Duodenal mucosa (tissue), 2 donors: Measurements from ENCODE around the gene RSBN1L.
"Not testable (repeated sequence)": the region's sequence is repeated elsewhere in the genome, so short reads cannot be mapped to it uniquely, and the experiment has no call there.

Source experiments
- H3K27ac ChIP-seq: one replicate; pipeline ENCODE4 v1.7.0; 2013; ENCODE audit warnings: low read depth, low read length
- H3K27me3 ChIP-seq, 2 donors: one replicate each; pipeline ENCODE4 v1.7.0; 2013; ENCODE audit warnings: low read length in 2 of 2, control low read depth in 1 of 2; ENCODE audit not compliant: insufficient read depth in 2 of 2, control insufficient read depth in 1 of 2
- H3K36me3 ChIP-seq, 2 donors: one replicate each; pipeline ENCODE4 v1.7.0; 2013; ENCODE audit warnings: low read length in 2 of 2, control low read depth in 1 of 2; ENCODE audit not compliant: insufficient read depth in 2 of 2, control insufficient read depth in 1 of 2
- H3K4me1 ChIP-seq, 2 donors: one replicate each; pipeline ENCODE4 v1.7.0; 2013; ENCODE audit warnings: low read length in 2 of 2, control low read depth in 1 of 2; ENCODE audit not compliant: insufficient read depth in 2 of 2, control insufficient read depth in 1 of 2
- H3K4me3 ChIP-seq, 2 donors: one replicate each; pipeline ENCODE4 v1.7.0; 2013; ENCODE audit warnings: low read length in 2 of 2, low read depth in 1 of 2
- H3K9ac ChIP-seq, 2 donors: one replicate each; pipeline ENCODE4 v1.7.0; 2013; ENCODE audit warnings: low read length in 2 of 2, low read depth in 1 of 2
- H3K9me3 ChIP-seq, 2 donors: one replicate each; pipeline ENCODE4 v1.7.0; 2013; ENCODE audit warnings: low read length in 2 of 2, control low read depth in 1 of 2; ENCODE audit not compliant: control insufficient read depth in 1 of 2

The RSBN1L gene

GRCh38 chr7:77699056-77699455 is 2.8 kb downstream of the RSBN1L start:
- no peaks in the 10 kb centered on the region for H3K36me3 ChIP-seq
- no peaks in the 10 kb centered on the region for H3K9me3 ChIP-seq
- peak overlapping the region; percentile 4 to 98 for H3K9ac ChIP-seq
- H3K4me1 ChIP-seq = peaks cover 24 to 35% of the 10 kb centered on the region in 2 donors
- H3K27me3 ChIP-seq = no peaks in the 10 kb centered on the region
- H3K4me3 ChIP-seq = peak overlapping the region; percentile 35 to 99
- H3K27ac ChIP-seq = no peak overlapping the region

DNA sequence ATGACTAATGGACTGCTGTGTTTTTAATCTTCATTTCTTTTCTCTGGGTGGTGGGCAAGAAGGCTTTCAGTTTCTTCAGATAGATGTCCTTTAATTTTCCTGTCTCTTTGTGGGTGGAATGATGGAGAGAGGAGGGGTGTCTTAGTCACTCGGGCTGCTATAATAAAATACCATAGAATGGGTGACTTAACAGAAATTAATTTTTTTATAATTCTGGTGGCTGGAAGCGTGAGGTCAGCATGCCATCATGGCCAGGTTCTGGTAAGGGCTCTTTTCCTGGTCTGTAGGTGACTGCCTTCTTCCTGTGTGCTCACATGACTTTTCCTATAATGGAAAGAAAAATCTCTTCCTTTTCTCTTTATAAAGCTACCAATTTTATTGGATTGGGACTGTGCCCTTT is 6.3 kb downstream of the RSBN1L start:
- Histone ChIP-seq H3K9me3 (no peaks in the 10 kb centered on the region), H3K9ac (no peak overlapping the region), H3K27me3 (no peaks in the 10 kb centered on the region), H3K36me3 (peaks cover 0 to 3% of the 10 kb centered on the region in 2 donors), H3K27ac (no peak overlapping the region), H3K4me1 (peaks cover 24 to 31% of the 10 kb centered on the region in 2 donors), H3K4me3 (no peak overlapping the region)

GRCh38 chr7:77702968-77703472 is 6.8 kb downstream of the RSBN1L start:
- Histone ChIP-seq H3K9ac (no peak overlapping the region), H3K27me3 (no peaks in the 10 kb centered on the region), H3K4me1 (peaks cover 24 to 28% of the 10 kb centered on the region in 2 donors), H3K36me3 (peaks cover 0 to 3% of the 10 kb centered on the region in 2 donors), H3K9me3 (no peaks in the 10 kb centered on the region), H3K4me3 (no peak overlapping the region), H3K27ac (no peak overlapping the region)

DNA sequence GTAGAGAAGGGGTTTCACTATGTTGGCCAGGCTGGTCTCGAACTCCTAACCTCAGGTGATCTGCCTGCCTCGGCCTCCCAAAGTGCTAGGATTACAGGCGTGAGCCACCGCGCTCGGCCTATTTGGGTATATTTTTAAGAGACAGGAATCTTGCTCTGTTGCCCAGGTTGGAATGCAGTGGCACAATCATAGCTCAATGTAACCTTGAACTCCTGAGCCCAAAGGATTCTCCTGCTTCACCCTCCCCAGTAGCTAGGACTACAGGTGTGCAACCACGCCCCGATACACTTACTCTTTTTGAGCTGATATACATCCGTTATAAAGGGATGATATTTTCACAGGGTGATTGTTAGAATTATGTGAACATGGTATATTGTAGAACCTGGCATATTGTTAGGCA is 7.4 kb downstream of the RSBN1L start:
- H3K9me3 ChIP-seq, H3K36me3 ChIP-seq, H3K27me3 ChIP-seq, H3K27ac ChIP-seq, H3K4me3 ChIP-seq, H3K9ac ChIP-seq: not testable (repeated sequence)
- peaks cover 20 to 24% of the 10 kb centered on the region in 2 donors for H3K4me1 ChIP-seq

DNA sequence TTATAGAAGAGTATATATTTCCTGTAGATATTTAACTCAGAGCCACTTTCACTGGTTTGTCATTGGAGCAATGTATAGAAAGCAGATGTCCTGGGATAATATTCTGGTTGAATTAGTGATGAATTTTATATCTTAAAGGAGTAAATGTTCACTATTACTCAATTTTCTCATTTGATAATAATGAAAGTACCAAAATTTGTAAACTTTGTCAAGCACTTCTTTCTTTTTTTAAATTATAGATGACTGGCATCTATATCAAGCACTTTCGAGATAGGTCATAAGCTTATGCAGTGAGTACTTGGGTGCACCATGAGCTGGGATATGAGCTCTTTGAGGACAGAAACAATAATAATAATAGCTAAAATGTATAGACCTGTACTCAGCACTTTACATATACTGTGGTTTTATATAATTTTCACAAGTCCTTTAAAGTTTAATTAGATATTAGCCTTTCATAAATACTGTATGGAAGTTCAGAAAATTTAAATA is 11.3 kb downstream of the RSBN1L start:
- peaks cover 6 to 7% of the 10 kb centered on the region in 2 donors for H3K4me1 ChIP-seq
- H3K9ac ChIP-seq = no peak overlapping the region
- H3K27ac ChIP-seq = no peak overlapping the region
- H3K36me3 ChIP-seq = peaks cover 0 to 3% of the 10 kb centered on the region in 2 donors
- no peak overlapping the region for H3K4me3 ChIP-seq
- no peaks in the 10 kb centered on the region for H3K27me3 ChIP-seq
- no peaks in the 10 kb centered on the region for H3K9me3 ChIP-seq

DNA sequence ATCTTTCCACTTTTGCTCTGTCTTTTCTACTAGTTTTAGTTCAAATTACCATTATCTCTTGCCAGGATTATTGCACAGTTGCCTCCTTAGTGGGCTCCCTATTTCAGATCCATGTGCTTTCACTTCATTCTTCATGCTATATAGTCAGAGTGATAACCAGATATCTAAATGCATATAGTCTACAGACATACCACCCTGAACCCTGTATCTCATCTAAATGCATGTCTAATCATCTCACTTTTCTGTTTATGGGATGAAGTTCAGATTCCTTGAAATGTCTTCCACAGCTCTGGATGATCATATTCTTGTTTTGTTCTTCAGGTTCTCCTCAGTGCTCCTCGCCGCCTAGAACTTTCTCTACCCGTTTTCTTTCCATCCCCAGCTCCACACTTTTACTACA is 13.8 kb downstream of the RSBN1L start:
- no peak overlapping the region for H3K4me3 ChIP-seq
- H3K9me3 ChIP-seq = no peaks in the 10 kb centered on the region
- H3K27ac ChIP-seq = no peak overlapping the region
- H3K27me3 ChIP-seq = no peaks in the 10 kb centered on the region
- no peaks in the 10 kb centered on the region for H3K4me1 ChIP-seq
- H3K9ac ChIP-seq = no peak overlapping the region
- H3K36me3 ChIP-seq = peaks cover 0 to 3% of the 10 kb centered on the region in 2 donors

GRCh38 chr7:77710861-77711260 is 14.6 kb downstream of the RSBN1L start:
- no peak overlapping the region for H3K9ac ChIP-seq
- no peaks in the 10 kb centered on the region for H3K4me1 ChIP-seq
- H3K4me3 ChIP-seq = no peak overlapping the region
- H3K36me3 ChIP-seq = peaks cover 0 to 3% of the 10 kb centered on the region in 2 donors
- no peak overlapping the region for H3K27ac ChIP-seq
- H3K9me3 ChIP-seq = no peaks in the 10 kb centered on the region
- H3K27me3 ChIP-seq = no peaks in the 10 kb centered on the region

GRCh38 chr7:77714195-77714594 is 17.9 kb downstream of the RSBN1L start:
- H3K27me3 ChIP-seq = no peaks in the 10 kb centered on the region
- no peak overlapping the region for H3K27ac ChIP-seq
- H3K9me3 ChIP-seq = no peaks in the 10 kb centered on the region
- H3K4me1 ChIP-seq = no peaks in the 10 kb centered on the region
- no peak overlapping the region for H3K9ac ChIP-seq
- no peaks in the 10 kb centered on the region for H3K36me3 ChIP-seq
- no peak overlapping the region for H3K4me3 ChIP-seq

- not testable (repeated sequence) for H3K27ac ChIP-seq, H3K4me1 ChIP-seq, H3K9me3 ChIP-seq, H3K27me3 ChIP-seq, H3K9ac ChIP-seq, H3K36me3 ChIP-seq, H3K4me3 ChIP-seq
These were observed 18.7 kb downstream of the RSBN1L start for GRCh38 chr7:77714931-77715330.

- H3K9ac ChIP-seq = no peak overlapping the region
- H3K4me3 ChIP-seq = no peak overlapping the region
- no peaks in the 10 kb centered on the region for H3K4me1 ChIP-seq
- H3K27ac ChIP-seq = no peak overlapping the region
- H3K9me3 ChIP-seq = no peaks in the 10 kb centered on the region
- no peaks in the 10 kb centered on the region for H3K27me3 ChIP-seq
- H3K36me3 ChIP-seq = no peaks in the 10 kb centered on the region
These were observed 20.5 kb downstream of the RSBN1L start for GRCh38 chr7:77716804-77717203.

GRCh38 chr7:77717566-77717965 is 21.3 kb downstream of the RSBN1L start:
- not testable (repeated sequence) for H3K9ac ChIP-seq, H3K9me3 ChIP-seq, H3K27me3 ChIP-seq, H3K36me3 ChIP-seq, H3K27ac ChIP-seq, H3K4me3 ChIP-seq, H3K4me1 ChIP-seq
